NOMO-1 treated with DMSO at 0.1 percent for 48 hours (cell line): ENCODE data around the gene NEO1.
A peak's percentile ranks its signal among the peaks of the same experiment; 100 is the strongest.

ENCODE experiments used
- DNase-seq: peaks from one replicate; lab custom pipeline; 2025; ENCODE audit not compliant: unreplicated experiment; lab: John Stamatoyannopoulos, UW

Gene NEO1

DNA sequence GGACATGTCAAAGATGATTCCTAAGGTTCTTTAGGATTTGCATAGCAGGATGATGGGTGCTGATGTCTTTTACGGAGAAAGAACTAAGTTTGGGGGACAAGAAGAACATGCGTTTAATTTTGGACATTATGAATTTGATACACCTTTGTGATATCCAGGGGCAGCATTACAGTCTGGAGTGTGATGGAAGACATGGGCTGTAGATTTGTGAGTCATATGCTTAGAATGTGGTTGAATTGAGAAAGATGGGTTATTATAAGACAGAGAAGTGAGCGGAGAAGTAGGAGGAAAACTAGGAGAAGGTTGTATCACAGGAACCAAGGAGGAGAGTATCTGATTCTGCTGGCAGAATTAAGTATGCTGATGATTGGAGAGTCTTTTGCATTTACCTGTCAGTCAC lies 20.6 kb downstream of the NEO1 start:
- no peak for DNase-seq

DNA sequence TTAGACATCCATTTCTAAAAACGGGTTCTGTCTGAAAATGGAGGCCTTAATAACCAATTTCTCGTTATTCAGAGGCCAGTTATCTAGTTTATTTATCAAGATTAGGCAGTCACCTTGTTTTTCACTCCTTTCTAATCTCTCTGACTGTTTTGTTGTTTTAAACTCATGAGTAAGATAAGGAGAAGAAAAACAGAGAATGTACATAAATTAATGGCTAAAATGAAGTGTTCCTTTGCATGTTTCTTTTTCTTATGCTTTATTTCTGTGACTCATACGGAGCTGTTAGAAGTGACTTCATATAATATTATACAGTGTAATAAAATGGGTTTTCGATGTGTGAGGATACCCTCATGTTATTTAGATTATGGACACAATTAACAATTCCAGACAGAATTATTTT lies 22.0 kb downstream of the NEO1 start:
- DNase-seq, result no peak

DNA sequence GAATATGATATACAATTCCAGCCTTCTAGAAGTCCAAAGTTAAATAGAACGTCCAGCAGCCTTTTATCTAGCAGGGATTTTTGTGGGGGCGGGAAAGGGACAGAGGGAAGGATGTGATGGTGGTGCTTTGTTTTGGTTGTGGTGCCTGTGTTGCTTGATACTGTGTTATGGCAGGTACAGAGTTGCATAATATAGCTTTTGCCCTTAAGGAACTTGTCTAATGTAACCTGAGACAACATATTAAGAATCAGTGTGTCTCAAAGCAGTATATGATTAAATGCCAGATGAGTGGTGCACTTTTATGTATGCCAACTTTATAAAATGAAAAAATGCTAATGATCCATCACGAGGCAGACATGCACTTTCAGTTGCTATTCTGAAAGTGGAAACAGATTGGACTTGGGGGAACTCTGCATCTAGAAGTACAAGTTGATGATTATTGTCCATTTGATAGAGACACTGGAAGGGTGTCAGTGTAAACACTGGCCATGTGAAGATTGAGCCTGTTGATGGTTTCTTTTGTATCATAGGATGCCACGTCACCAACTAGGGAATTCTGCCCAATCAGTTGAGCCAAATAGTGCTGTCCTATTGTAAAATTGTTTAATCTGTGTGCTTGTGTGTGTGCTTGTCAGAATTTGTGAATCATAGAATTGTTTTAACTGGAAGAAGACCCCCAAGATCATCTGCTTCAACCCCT lies 23.0 kb downstream of the NEO1 start:
- no peak for DNase-seq

DNA sequence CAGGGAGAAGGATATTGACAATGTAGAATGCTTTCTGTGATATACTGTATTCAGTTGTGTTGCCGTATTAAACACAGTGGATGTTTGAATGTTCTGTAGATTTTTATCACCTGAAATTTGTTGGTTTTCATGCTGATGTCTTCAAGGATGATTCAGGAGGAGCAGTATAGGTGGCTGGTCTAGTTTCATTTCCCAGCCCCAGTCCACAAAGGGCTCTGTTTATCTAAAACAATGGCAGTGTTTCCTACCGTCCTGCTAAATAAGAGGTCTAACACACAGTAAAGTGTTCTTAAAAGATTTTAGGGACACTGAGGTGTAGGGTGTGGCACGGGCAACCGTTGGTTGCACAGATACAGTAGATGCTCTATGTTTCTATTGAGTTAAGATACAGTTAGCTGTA lies 26.0 kb downstream of the NEO1 start:
- DNase-seq, result no peak

DNA sequence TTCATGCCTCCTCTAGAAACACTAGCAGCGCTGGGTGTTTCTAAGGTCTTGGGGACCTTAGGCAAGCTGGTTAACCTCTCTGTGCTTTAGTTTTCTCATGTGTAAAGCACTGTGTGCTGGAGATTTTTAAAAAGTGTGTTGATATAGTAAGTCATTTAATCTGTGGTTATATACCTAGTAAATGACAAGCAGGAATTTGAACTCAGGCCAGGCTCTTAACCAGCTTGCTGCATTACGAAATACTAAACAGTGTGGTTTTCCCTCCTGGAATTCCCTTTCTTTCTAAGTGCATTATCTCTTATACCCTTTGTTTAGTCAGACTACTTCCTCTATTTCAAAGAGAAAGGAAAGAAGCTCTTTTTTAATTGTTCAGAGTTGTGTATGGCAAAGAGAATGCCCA lies 26.5 kb downstream of the NEO1 start:
- no peak for DNase-seq

DNA sequence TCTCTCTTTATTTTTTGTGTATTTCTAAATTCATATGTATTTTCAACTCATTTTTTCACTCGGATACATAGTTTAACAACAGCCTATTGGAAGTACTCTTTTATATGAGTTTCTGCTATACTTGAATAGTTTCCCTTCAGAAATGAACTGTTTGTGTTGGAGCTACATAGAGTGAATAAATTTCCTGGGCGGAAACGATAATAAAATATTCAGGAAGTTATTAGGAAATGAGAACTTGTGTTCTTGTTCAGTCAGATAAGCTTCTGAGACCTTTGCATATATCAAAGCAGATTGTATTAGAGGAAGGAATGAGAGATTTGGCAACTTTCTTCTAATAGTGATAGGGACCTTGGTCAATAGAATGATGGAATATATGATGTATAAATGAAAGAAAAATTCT lies 27.3 kb downstream of the NEO1 start:
- no peak for DNase-seq

DNA sequence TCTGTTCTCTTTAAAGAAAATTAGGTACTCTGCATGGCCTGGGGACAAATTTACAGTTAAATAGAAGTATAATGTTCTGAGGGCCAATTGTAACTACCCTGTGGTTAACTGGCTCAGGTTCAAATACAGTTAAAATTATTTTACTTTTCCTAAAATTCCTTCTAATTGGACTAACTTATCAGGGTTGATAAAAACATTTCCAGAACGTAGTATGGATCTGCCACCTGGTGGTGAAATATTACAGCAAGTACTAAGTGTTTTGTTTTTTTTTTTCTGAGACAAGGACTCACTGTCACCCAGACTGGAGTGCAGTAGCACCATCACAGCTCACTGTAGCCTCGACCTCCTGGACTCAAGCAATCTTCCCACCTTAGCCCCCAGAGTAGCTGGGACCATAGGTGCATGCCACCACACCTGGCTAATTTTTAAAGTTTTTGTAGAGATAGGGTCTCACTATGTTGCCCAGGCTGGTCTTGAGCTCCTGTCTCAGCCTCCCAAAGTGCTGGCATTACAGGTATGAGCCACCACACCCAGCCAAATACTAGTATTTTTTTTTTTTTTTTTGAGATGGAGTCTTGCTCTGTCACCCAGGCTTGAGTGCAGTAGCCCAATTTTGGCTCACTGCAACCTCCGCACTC lies 29.2 kb downstream of the NEO1 start:
- DNase-seq, result peak; percentile 34

DNA sequence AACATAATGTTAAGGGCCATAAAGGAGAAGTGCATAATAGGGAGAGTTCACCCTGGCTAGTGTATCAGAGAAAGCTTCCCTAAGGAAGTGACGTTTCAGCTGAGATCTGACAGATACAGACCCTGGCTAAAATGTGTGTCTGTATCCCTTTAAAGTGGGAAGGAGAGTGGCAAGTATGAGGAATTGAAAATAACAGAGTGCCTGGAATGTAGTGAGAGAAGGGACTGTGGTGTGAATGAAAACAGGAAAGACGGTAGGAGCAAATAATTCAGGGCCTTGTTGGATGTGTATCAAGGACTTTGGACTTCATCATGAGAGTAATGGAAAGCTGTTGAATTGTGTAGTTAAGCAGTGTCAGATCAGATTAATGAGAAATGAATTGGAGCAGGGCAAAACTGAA lies 30.5 kb downstream of the NEO1 start:
- no peak for DNase-seq

- no peak for DNase-seq
Observed at GRCh38 chr15:73087098-73087497, 34.8 kb downstream of the NEO1 start.

DNA sequence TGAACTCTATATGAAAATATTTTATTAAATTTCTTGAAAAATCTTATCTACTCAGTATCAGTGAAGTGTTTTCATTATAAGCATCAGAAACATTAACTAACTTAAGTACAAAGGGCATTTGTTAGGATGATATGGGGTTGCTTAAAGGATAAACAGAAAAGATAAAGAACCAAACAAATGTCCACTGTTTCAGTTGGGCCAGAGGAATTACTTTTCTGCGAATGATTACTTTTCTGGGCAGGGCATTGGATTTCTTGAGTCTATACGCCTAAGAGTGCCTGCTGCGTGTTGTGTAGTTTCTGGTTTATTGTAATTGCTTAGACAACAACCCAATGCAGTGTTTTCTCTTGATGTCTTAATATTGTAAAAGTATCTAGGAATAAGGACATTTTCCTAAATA lies 52.8 kb downstream of the NEO1 start:
- DNase-seq, result no peak

- no peak for DNase-seq
Observed at GRCh38 chr15:73108676-73109075, 56.4 kb downstream of the NEO1 start.

DNA sequence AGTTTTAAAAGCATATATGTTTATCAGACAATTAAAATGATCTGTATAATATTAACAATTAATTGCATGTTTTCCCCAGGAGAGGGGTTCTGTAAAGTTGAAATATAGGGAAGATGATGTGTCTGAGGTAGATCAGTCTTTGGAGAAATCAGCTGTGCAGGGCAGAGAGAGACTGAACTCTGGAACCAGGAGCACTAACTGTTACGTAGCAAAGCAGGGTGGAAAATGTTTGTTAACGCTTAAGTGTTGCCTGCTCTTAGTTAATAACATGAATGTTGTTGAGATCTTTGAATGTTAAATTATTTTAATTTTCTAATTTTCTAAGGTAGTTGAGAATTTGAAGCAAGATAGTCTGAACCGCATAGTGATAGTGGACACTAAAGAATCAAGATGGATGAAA lies 57.5 kb downstream of the NEO1 start:
- DNase-seq, result no peak

GRCh38 chr15:73110201-73110600 lies 57.9 kb downstream of the NEO1 start:
- no peak for DNase-seq

- DNase-seq, result no peak
Observed at GRCh38 chr15:73114064-73114463, 61.8 kb downstream of the NEO1 start.

DNA sequence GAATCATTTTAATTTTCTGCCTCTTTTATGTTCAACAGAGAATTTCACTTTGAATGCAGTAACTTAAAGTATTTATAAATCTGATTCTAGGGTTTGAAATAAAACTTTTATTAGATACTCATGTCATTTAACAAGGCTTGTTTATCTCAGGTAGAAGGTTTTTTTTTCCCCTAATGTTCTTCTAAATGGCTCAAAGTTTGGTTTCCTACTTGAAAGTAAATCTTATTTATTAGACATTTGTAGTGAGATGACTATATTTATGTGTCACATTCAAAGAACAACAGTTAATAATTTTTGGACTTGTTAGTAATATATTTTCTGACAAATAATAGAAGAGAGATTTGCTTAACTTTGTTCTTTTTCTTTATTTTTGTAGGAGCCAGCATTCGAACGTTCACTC lies 63.9 kb downstream of the NEO1 start:
- no peak for DNase-seq

DNA sequence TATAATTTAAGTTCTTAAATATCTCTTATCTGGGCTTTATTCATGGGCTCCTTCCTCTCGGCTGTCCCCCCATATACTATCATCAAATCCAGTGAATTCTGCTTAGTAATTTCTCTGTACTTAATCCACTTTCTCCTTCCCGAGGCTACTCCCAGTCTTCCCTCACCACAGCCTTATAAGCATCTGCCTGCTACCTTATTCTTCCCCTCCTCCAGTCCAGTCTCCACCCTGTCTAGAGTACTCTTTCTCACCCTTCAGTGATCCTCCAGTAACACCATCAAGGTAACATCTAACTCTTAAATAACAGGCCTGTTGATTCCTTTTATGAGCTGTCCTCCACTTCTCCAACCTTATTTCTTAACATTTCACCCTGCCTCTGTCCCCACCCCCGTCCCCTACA lies 65.8 kb downstream of the NEO1 start:
- DNase-seq, result no peak

- no peak for DNase-seq
Observed at GRCh38 chr15:73119478-73119877, 67.2 kb downstream of the NEO1 start.

DNA sequence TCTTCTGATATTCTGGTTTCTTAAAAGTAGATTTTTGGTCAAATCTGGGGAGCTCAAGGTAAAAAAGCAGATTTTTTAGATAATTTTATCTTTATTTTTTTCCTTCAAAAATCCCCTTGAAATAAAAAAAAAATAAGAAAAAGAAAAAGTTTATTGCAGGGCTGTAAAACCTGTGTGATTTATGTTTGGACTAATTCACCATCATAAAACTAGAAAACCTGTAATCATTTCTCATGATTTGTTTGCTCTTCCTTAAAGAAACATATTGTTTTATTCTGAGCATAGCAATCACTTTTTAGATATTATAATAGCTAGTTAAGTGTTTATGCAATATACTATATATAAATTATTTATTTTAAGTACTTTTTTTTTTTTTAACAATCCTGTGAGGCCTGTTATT lies 68.0 kb downstream of the NEO1 start:
- DNase-seq, result no peak

DNA sequence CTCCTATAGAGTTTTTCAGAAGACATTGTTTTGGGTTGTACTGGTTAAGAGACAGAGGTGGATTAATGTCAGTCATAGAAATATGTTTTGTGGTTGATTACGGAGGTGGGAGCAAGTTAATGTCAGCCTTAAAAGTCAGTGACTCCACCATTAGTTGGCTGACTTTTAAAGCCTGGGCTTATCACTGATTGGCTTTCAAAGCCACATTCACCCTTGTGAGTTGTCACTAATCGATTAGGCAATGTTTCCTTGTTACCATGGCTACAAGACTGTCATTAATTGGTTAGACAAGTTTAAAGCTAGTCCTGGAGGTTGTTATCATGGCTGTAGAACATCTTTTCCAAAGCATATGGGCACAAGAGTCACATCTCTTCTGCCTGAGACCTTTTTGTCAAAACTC lies 73.0 kb downstream of the NEO1 start:
- no peak for DNase-seq

GRCh38 chr15:73127302-73127936 lies 75.2 kb downstream of the NEO1 start:
- DNase-seq, result peak; percentile 18

DNA sequence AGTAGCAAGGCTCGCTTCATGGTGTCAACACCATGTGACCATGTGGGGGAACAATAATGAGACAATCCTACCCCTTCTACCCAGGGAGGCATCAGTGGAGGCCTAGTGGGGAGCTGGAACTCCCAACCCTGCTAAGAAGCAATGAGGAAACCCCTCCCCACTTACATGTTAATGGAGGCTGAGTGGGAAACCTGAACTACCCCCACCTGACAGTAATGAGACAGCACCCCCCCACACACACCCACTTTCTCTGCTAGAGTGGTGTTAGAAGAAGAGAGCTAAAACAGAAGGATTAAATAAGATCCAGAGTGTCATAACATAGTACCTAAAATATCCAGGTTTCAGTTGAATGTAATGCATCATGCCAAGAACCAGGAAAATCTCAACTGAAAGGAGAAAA lies 78.6 kb downstream of the NEO1 start:
- DNase-seq, result no peak

GRCh38 chr15:73134196-73134595 lies 81.9 kb downstream of the NEO1 start:
- no peak for DNase-seq
